HL-60 (cell line): Measurements from ENCODE around the gene PGM5.

Source experiments
- CTCF ChIP-seq: IDR thresholded peaks from one replicate; pipeline ENCODE4 v1.5.1; 2011; ENCODE audit warnings: low read length, control low read depth, inconsistent platforms; ENCODE audit not compliant: insufficient read depth
- GABPA ChIP-seq: IDR thresholded peaks from 2 replicates; pipeline ENCODE4 v1.6.1; 2012; ENCODE audit warnings: low read depth
- POLR2AphosphoS5 ChIP-seq: IDR thresholded peaks from 2 replicates; pipeline ENCODE4 v1.6.1; 2012; ENCODE audit warnings: low read depth
- REST ChIP-seq: IDR thresholded peaks from 2 replicates; pipeline ENCODE4 v1.6.1; 2012; ENCODE audit warnings: low read depth; ENCODE audit not compliant: insufficient replicate concordance
- SPI1 ChIP-seq: IDR thresholded peaks from 2 replicates; pipeline ENCODE4 v1.6.1; 2012; ENCODE audit warnings: low read depth, mild to moderate bottlenecking, borderline replicate concordance

GRCh38 chr9:68493958-68494577, 137.7 kb downstream of the PGM5 start:
- TF ChIP-seq CTCF (no peak), GABPA (no peak), POLR2AphosphoS5 (no peak), REST (no peak), SPI1 (no peak)
